ENCODE results near the gene SEMA5B.

DNA sequence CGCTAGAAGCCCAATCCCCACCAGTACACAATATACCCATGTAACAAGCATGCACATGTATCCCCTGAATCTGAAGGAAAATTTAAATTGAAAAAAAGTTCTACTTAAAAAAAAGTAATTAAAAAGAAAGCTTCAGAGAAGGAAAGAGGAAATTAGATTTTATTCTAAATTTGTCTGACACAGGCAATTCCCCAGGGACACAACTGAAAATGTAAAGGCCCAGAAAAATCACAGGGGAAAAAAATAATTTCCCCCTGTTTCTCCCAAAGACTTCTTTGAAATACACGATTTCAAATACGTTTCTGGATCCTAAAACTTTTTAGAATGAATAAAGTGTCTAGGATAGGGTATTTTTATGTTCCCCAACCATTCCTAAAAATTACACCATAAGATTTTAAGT lies 42.9 kb downstream of the SEMA5B start:
- TF ChIP-seq POLR2AphosphoS5 (IDR thresholded peaks at IDR 0.05; ENCODE audit: low read depth, low read length) (no peak), SIN3A (IDR thresholded peaks at IDR 0.05; ENCODE audit: borderline replicate concordance, insufficient read depth, low read length) (no peak)

Measured in PFSK-1 (cell line).